GM21381 (cell line): ENCODE data around the gene GRID1.

Experiments
- ATAC-seq: cut with Tn5 transposase; IDR thresholded peaks from one replicate; pipeline ENCODE4 v1.9.1; 2021; ENCODE audit warnings: mild to moderate bottlenecking, moderate library complexity; ENCODE audit not compliant: unreplicated experiment

The GRID1 gene

DNA sequence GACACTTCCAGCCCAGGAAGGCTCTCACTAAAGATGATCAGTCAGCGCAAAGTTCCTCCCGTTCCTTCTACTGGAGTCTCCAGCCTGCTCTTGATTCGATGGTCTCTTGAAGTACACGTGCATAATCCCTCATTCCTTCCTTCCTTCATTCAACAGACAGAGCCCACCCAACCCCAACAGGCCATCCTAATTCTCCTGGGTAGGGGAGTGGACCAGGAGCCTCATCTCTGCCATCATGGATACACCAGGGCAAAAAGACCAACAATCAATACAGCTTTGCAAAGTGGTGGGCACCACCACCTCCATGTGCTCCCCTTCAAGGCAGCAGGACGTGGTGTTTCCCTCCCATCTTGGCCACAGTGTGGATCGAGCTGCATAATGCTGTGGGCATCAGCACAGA, 446.3 kb downstream of the GRID1 start:
- no peak for ATAC-seq

DNA sequence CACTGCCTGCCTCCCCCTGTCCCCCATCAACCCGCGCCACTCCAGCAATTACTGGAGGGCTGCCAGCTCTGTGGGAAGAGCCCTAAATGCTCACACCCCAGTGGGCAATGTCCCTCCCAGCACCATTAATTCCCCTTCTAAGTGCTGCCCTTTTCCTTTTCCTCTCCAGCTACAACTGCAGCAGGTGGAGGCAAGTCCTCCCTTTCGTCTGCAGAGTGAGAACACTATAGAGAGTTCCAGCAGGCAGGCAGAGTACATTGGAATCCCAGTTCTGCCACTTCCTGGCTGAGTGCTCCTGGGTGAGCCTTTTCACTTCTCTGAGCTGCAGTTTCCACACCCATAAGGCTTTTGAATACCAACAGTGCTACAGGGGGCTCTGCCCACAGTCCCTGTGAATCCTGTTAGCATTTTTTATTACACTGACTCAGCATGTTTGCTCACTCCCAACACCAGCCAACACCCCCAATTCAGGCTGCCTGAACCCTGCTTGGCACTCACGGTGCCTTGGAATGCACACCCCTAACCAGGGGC, 447.0 kb downstream of the GRID1 start:
- ATAC-seq: no peak

DNA sequence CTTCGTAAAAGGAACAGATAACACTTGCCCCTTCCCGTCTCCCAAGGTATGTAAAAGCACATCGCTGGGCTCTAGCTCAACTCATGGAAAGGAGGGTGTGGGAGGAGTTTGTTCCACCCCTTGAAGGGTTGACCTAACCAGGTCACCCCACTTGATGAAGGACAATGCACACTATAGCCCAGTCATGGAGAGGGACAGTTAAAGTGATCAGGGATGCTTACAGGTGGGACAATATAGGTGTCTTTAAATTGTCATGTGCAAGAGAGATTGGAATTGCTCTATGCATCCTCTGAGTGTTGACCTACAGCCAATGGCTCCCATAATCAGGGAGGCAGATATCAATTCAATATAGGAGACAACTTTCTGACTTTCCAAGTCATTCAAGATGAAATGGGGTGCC, 448.2 kb downstream of the GRID1 start:
- no peak for ATAC-seq

DNA sequence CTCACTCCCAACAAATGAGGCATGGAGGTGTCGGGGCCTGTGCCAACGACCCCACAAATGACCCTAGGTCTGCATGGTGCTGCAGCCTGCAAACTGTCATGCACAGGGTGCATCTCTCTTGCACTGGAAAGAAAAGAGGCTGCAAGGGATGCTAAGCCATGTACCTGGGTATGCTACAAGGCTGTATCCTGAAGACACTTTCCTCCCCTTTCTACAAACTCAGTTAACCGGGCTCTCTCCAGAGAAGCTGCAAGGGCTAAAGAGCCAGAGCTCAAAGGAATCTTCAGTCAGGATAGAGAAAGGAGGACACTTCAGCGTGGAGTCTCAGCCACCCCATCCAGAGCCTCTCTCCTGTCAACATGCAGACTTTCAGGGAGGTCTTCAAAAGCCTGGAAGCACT, 449.0 kb downstream of the GRID1 start:
- no peak for ATAC-seq

DNA sequence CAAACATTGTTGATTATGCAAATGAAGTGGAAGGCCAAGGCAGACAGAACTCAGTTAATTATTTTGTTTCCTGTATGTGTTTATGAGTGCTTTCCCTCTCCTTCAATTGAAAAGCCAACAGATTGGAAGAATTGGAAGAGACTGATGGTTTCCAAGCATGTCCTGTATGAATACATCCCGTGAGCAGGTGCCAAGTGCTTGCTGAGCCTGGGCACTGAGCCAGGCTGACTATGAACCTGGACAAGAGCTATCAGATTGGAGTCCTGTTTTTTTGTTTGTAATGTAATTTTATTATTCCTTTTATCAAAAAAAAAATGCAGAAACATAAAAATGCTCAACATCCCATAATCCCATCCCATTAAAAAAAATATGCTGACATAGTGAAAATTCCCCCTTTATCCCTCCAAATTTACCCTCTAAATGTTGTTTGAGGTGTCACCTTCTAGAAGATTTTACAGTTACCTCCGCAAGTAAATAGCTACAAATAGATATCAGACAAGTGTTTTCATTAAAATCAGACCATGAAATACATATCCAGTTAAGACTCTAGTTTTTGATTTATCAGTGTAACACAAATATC, 449.5 kb downstream of the GRID1 start:
- ATAC-seq: no peak

DNA sequence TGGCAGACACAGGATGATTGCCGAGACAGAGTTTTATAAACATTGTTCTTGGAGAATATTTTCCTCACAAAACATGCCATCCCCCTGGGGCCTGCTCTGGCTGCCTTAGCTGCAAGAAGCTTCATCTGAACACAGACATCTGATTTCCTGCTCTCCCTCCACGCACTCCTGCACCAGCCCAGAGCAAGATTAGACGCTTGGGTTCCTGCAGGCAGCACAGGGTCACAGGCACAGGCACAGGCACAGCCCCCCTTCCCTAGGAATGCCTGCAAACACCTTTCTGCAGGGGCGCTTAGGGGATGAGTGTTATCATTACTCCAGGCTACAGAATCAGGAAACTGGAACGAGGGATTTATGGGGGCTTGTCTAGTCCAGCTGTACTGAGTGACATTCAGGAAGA, 450.3 kb downstream of the GRID1 start:
- ATAC-seq: no peak

DNA sequence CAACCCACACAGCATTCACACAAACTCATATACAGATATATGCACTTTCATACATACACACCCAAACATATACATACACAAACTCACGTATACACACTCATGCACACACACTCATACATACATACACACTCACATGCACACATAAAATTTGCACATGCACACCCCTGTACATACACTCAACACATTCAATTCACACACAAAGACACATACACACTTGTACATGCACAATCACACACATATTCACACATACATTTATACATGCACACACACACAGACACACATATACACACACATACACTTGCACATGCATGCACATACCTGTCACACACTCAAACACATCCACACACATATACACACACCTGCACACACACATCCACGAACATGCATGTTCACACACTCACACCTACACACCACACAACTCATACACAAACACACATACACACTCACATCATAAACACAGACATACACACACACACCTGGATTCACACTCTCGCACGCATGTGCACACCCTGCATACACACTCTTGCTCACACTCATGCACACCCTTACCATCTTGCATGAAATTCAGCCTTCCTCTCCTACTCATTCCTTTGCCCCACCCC, 451.2 kb downstream of the GRID1 start:
- no peak for ATAC-seq

DNA sequence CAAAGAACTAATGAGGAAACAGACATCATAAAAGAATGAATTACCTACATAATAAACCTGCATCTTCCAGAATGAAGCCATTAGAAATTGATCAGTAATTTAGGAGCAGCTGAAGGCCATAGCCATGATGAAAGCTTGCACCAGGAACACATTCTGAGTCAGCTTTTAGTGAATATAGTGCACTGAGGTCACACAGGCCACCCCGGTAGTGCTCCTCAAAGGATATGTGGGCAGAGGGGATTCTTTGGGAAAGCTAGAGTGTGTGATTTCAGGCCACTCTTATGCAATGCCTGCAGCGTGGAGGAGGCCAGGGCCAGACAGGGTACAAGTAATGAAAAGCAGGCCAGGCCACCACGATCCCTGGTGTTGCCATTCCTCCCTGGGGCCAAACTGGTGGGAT, 451.9 kb downstream of the GRID1 start:
- ATAC-seq: no peak

DNA sequence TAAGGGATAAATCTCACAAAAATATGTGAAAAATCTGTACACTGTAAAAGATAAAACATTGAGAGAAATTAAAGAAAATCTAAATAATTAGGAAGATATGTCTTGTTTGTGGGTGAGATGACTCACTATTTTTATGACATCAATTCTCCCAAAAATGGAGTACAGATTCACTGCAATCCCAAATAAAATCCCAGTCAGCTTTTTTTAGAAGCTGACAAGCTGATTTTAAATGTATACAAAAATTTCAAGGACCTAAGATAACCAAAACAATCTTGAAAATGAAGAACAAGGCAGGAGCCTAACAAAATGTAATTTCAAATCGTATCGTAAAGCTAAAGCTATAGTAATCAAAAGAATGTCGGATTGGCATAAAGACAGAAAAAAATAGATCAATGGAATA, 458.1 kb downstream of the GRID1 start:
- ATAC-seq: no peak

DNA sequence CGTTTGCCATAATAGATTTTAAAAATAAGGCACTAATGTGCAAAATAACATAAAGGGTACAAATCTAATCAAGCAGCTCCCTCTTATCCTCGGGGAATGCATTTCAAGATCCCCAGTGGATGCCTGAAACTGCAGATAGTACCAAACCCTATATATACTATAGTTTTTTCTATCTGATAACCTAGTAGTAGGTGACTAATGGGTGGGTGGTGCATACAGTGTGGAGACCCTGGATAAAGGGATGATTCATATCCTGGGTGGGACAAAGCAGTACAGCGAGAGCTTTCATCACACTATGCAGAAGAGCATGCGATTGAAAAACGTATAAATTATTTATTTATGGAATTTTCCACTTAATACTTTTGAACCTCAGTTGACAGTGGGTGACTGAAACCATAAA, 464.5 kb downstream of the GRID1 start:
- no peak for ATAC-seq

DNA sequence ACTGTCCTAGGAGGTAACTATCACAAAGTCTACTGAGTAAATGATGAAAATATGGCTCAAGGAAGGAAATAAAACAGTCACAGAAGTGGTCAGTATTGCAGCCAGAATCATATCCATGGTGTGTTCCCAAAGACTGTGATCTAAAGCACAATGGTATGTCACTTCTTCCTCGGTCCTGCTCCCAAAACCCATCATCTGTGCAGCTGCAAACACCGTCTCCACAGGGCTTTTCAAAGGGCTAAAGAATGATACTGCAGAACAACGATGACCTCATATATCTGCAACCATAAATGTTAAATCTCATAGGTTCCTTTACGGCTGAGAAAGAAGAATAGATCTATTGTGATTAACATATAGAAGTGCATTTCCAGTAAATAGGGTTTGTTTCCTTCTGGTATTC, 465.0 kb downstream of the GRID1 start:
- no peak for ATAC-seq

DNA sequence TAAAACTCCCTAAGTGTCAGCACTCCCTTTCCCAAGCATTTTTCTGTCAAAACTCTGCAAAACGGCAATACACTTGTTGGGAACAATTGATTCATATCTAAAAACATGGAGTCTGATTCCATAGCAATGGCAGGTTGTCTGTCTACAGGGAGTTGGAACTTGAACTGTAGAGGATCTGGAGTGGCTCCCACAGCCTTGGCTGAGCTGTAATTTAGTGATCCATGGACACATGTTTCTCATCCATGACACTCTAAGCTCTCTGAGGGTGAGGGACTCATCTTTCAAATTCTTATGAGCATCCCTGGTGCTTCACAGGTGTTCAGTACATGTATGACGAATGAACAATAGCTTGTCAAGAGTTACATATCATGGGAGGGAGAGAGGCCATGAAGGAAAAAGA, 466.1 kb downstream of the GRID1 start:
- ATAC-seq: no peak

DNA sequence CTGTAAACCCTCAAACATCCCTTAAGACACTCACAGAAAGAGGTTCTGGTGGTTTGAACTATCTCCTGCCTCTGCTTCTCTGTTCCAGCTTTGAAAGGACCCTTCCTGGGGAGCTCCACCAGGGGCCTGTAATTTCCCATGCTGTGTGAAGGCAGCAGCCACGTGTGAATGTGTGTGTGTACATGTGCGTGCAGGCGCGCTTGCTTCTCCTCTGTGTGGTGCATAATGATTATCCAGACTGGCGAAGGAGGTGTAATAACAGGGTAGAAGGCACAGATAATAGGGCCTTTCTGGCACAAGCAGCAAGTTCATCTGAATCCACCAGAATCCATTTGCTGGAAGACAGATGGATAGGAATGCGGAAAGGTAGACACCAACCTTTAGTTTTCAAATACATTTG, 466.5 kb downstream of the GRID1 start:
- no peak for ATAC-seq

DNA sequence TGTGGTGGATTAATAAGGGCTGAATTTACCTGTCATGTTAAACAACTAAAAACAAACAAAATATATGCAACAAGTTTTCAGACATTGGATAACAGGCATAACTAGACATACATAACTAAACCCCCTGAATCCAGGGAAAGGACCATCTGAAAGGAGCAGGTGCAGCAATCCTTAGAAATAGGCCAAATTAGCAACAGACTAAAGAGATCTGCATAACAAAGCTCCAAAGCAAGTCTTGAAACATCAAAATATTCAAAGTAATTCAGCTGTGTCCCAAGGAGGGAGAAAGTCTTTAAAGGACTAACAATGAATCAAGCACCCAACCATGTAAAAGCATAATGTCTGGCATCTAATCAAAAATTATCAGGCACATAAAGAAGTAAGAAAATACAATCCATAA, 475.1 kb downstream of the GRID1 start:
- ATAC-seq: no peak

DNA sequence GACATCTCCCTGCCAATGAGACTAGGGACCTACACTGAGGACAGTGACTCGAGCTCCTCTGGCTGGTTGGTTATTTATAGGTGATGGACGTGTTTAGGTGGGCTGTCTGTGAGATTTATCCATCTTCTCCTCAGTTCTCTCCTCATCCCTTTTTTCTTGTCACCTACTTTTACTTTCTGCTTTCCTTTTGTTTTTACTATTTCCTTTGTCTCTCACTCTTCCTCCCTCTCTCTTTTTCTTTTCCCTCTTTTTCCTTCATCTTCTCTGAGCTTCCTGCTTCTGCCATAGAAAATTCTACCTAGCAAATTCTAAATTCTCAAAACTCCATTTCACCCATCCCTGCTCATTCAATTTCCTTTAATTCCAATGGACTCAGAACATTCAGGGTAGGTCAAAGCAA, 478.0 kb downstream of the GRID1 start:
- ATAC-seq: no peak

DNA sequence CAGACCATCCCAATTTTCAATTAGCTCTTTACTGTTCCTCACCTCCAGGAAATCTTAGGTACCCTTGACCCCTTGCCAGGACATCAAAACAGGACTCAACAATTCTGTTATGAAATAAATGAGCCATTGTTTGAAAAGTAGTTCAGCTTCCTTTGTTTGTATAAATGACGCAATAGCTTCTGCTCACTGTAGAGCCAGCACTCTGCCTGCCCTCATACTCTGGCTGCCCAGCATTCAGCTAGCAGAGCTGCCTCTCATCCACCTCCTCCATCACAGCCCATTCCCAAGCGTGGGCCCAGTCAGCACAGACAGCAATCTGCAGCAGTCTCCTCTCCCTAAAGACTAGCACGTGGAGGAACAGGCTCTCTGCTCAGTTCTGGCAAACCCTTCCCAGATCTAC, 478.6 kb downstream of the GRID1 start:
- ATAC-seq: no peak

DNA sequence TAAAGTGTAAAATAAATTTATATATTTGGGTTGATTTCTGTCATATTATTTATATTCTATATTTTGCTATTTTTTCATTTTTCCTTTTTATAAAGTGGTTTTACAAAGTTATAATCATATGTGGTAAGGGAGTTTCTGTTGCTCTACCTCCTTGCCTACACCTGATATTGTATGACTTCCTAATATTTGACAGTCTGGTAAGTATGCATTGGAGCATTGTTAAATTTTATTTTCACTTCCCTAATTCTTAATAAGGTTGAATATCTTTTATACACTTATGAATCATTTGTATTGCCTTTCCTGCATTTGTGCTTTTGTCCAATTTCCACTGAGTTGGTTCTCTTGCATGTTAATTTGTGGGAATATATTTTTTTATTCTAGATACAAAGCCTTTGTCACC, 492.4 kb downstream of the GRID1 start:
- ATAC-seq: no peak

DNA sequence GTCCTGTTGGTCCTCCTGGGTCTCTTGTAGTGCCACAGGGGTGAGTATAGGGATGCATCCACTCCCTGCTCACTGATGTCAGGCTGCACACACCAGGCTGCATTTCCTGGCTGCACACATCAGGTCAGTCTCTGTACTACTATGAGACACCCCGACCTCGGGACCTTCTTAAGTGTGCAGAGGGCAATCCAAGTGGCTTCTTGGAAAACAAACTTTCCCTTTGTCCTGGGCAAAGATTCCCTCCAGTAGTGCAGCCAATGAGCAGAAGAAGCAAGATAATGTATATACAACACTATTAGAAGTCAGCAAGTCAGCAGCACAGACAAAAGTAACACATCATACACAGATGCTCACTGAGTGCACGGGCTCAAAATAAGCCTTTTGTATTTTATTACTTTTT, 493.5 kb downstream of the GRID1 start:
- no peak for ATAC-seq

DNA sequence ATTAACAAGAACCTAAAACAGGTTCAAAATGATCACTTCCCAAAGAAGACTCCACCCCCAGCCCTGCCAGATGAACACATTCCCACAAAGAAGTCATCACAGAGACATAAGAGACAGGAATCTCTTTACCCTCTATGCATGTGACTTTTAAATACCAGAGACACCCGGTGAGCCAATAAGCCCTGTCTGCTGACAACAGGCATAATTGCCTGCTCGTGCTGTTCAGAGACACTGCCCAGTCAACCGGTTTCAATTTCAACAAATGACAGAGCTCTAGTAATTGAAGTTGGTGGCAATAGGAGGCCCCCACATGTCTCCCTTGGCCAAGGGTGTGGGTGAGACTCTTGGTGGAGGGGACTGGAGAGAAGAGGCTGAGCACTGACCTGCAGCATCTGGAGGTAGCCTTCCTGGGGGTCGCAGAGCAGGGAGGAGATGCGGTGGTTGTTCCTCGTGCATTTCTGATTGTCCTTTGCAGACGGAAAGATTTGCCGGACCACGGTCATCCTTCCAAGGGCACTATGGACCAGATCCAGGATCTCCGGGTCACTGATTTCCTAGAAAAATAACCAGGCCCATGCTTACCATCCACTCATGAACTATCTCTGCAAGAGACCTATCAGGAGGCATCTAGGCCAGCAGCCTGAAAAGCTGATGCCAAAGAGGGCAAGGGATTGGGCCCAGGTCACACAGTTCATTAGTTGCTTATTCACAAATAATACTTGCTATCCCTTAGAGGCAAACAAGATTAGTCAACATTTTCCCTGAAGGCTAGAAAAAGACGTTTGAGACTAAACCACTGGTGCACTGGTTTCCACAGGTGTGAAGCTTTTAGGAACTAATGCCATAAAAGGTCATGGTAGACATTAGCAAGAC, 497.7 kb downstream of the GRID1 start:
- no peak for ATAC-seq

DNA sequence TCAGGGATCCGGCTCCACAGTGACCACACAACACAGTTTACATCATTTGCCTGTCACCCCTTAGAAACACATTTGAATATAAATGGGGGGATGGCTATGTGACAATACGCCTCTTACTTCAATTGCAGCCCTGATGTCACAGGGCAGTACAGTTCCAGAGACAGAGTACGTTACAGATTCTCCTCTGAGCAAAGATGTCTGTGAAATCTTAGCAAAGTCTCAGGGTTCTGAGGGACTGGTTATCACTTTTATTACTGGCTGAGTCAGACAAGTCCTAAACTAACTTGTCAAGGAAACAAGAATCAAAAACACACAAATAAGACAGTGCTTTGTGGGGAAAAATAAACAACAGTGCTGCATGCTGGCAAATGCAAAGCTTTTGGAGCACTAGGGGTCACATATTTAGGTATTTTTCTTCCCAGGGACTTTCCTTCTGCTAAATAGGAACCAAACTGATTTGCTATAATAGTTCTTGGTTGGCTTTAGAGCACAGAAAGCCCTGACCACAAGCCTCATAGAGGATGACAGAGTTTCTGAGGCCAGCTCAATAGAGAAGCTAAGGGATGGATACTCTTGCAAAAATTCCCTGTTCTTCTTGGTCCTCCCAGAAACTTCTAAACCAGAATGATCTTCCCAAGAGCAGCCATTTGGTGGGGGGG, 501.6 kb downstream of the GRID1 start:
- ATAC-seq: no peak

DNA sequence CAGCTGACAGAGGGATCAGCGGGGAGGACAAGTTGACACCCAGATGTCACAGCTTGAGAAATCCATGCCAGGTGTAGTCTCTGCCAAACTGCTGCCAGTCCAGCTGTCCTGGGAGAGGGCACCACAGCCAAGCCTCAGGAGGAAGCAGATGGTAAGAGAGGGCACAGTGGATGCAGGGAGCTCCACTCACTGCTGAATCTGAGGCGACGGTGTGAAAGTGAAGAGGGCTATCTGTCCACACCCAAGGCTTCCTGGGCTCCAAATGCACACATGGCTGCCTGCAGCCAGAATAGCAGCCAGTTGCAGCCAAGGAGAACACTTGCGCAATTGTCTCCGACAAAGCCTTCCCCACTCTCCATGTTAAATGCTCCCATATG, 502.4 kb downstream of the GRID1 start:
- no peak for ATAC-seq
